SH-SY5Y (cell line): ENCODE measurements around the gene GJA3.

Source experiments
- GATA2 ChIP-seq: IDR thresholded peaks from 2 replicates; pipeline ENCODE4 v1.6.1; 2011; ENCODE audit warnings: mild to moderate bottlenecking, low read depth, low read length
- GATA3 ChIP-seq: IDR thresholded peaks from 2 replicates; pipeline ENCODE4 v1.6.1; 2011; ENCODE audit warnings: low read depth, mild to moderate bottlenecking, low read length, moderate library complexity

- TF ChIP-seq GATA2 (no peak), GATA3 (no peak)
Measured at GRCh38 chr13:20198781-20199180, 37.9 kb upstream of the GJA3 start.
